HepG2 (cell line): ENCODE results near the gene DNMT1. TPM values are rescaled to one million over a fixed set of nuclear protein-coding genes. Genes with fewer than 3 reads are reported as not detected.

Experiments
- CCDC6 ChIP-seq: sonication (generic); formaldehyde crosslinking; IDR thresholded peaks from 2 replicates; pipeline ENCODE4 v1.8.1; 2022; ENCODE audit warnings: mild to moderate bottlenecking, missing genetic modification reagents, moderate library complexity
- HOXA3 ChIP-seq: sonication (generic); formaldehyde crosslinking; IDR thresholded peaks from 2 replicates; pipeline ENCODE4 v1.5.0; 2020; ENCODE audit warnings: missing genetic modification reagents
- KLF12 ChIP-seq: sonication (generic); formaldehyde crosslinking; IDR thresholded peaks from 2 replicates; pipeline ENCODE4 v1.4.0; 2020; ENCODE audit warnings: missing genetic modification reagents, borderline replicate concordance
- MEIS2 ChIP-seq: sonication (generic); formaldehyde crosslinking; IDR thresholded peaks from 2 replicates; pipeline ENCODE4 v1.9.0; 2021; ENCODE audit warnings: mild to moderate bottlenecking, missing genetic modification reagents
- MIER3 ChIP-seq: IDR thresholded peaks from 2 replicates; pipeline ENCODE4 v1.6.1; 2016; ENCODE audit warnings: missing compliant biosample characterization, borderline replicate concordance
- RXRB ChIP-seq: IDR thresholded peaks from 2 replicates; pipeline ENCODE4 v1.6.1; 2016; ENCODE audit warnings: borderline replicate concordance, missing genetic modification reagents, missing compliant biosample characterization
- SOX5 ChIP-seq: IDR thresholded peaks from 2 replicates; pipeline ENCODE4 v1.6.1; 2016; ENCODE audit warnings: borderline replicate concordance
- SP1 ChIP-seq, 2 experiments: fragments of 450-650 bp in 1 of 2; sonication (generic) in 1 of 2; formaldehyde crosslinking in 1 of 2; IDR thresholded peaks; 2 replicates each; pipeline versions ENCODE4 v1.4.0 to v1.6.1; 2016 to 2020; ENCODE audit warnings: missing genetic modification reagents in 1 of 2
- SP4 ChIP-seq: sonication (generic); formaldehyde crosslinking; IDR thresholded peaks from 2 replicates; pipeline ENCODE4 v1.8.1; 2023; ENCODE audit warnings: mild to moderate bottlenecking, missing genetic modification reagents
- ZNF205 ChIP-seq: IDR thresholded peaks from 2 replicates; pipeline ENCODE4 v1.6.1; 2018; ENCODE audit warnings: missing biosample characterization, missing genetic modification reagents
- ZNF232 ChIP-seq: sonication (generic); formaldehyde crosslinking; IDR thresholded peaks from 2 replicates; pipeline ENCODE4 v1.4.0; 2020; ENCODE audit warnings: missing genetic modification reagents, borderline replicate concordance
- ZNF644 ChIP-seq: IDR thresholded peaks from 2 replicates; pipeline ENCODE4 v1.6.1; 2016; ENCODE audit warnings: low read depth
- polyA plus RNA-seq, 8 experiments: library from polyadenylated mRNA; depleted of rRNA in 3 of 8; stranded (reverse) in 7 of 8; unstranded in 1 of 8; fragments of >200 nt; fragmentation: Illumina TruSeq in 4 of 8; extraction: Trizol in 4 of 8; gene quantifications; 2 replicates each; pipeline versions ENCODE4 v1.2.1 to v1.2.3, GENCODE V29; 2011 to 2016; ENCODE audit warnings: low read depth in 4 of 8, missing spikeins in 1 of 8, mixed read lengths in 1 of 8; ENCODE audit not compliant: insufficient read depth in 1 of 8
- total RNA-seq, 5 experiments: library from RNA; depleted of rRNA; stranded (reverse); fragments of >200 nt; fragmentation: Illumina TruSeq; extraction: Trizol; gene quantifications; 2 replicates each; pipeline ENCODE4 v1.2.3, GENCODE V29; 2016; ENCODE audit warnings: low read depth in 1 of 5
- TF ChIP-seq, protein P1 (sequence below): sonication (generic); formaldehyde crosslinking; IDR thresholded peaks from 2 replicates; pipeline ENCODE4 v1.5.0; 2020; ENCODE audit warnings: mild to moderate bottlenecking, missing genetic modification reagents, borderline replicate concordance
- TF ChIP-seq, protein P2 (sequence below): fragments of 450-650 bp; IDR thresholded peaks from 2 replicates; pipeline ENCODE4 v1.6.1; 2016
- TF ChIP-seq, protein P3 (sequence below): sonication (generic); formaldehyde crosslinking; IDR thresholded peaks from 2 replicates; pipeline ENCODE4 v1.4.0; 2020; ENCODE audit warnings: missing genetic modification reagents, borderline replicate concordance

Gene DNMT1
- total and polyA plus RNA-seq, 2 of the 13 experiments (the other 11 are each of a cell fraction or from before 2014, with no cell fraction given): 31.2 to 91.1 TPM

GRCh38 chr19:10238172-10238783 is 43.5 kb upstream of the DNMT1 start (continued):
- TF ChIP-seq, protein P1, sequence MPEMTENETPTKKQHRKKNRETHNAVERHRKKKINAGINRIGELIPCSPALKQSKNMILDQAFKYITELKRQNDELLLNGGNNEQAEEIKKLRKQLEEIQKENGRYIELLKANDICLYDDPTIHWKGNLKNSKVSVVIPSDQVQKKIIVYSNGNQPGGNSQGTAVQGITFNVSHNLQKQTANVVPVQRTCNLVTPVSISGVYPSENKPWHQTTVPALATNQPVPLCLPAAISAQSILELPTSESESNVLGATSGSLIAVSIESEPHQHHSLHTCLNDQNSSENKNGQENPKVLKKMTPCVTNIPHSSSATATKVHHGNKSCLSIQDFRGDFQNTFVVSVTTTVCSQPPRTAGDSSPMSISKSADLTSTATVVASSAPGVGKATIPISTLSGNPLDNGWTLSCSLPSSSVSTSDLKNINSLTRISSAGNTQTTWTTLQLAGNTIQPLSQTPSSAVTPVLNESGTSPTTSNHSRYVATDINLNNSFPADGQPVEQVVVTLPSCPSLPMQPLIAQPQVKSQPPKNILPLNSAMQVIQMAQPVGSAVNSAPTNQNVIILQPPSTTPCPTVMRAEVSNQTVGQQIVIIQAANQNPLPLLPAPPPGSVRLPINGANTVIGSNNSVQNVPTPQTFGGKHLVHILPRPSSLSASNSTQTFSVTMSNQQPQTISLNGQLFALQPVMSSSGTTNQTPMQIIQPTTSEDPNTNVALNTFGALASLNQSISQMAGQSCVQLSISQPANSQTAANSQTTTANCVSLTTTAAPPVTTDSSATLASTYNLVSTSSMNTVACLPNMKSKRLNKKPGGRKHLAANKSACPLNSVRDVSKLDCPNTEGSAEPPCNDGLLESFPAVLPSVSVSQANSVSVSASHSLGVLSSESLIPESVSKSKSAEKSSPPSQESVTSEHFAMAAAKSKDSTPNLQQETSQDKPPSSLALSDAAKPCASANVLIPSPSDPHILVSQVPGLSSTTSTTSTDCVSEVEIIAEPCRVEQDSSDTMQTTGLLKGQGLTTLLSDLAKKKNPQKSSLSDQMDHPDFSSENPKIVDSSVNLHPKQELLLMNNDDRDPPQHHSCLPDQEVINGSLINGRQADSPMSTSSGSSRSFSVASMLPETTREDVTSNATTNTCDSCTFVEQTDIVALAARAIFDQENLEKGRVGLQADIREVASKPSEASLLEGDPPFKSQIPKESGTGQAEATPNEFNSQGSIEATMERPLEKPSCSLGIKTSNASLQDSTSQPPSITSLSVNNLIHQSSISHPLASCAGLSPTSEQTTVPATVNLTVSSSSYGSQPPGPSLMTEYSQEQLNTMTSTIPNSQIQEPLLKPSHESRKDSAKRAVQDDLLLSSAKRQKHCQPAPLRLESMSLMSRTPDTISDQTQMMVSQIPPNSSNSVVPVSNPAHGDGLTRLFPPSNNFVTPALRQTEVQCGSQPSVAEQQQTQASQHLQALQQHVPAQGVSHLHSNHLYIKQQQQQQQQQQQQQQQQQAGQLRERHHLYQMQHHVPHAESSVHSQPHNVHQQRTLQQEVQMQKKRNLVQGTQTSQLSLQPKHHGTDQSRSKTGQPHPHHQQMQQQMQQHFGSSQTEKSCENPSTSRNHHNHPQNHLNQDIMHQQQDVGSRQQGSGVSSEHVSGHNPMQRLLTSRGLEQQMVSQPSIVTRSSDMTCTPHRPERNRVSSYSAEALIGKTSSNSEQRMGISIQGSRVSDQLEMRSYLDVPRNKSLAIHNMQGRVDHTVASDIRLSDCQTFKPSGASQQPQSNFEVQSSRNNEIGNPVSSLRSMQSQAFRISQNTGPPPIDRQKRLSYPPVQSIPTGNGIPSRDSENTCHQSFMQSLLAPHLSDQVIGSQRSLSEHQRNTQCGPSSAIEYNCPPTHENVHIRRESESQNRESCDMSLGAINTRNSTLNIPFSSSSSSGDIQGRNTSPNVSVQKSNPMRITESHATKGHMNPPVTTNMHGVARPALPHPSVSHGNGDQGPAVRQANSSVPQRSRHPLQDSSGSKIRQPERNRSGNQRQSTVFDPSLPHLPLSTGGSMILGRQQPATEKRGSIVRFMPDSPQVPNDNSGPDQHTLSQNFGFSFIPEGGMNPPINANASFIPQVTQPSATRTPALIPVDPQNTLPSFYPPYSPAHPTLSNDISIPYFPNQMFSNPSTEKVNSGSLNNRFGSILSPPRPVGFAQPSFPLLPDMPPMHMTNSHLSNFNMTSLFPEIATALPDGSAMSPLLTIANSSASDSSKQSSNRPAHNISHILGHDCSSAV: no peak
- TF ChIP-seq KLF12: no peak
- TF ChIP-seq SP1 (IDR thresholded peaks at IDR 0.05): no peak
- TF ChIP-seq SP1 (CRISPR knock-in tag; IDR thresholded peaks at IDR 0.05): 0 out of 2 replicates have a peak, but pooled peaks have one; percentile 14
- TF ChIP-seq SOX5: peak; percentile 80
- peak; percentile 31; the same call in 1 of the 2 replicates for TF ChIP-seq ZNF232
- peak; percentile 82 for TF ChIP-seq RXRB (CRISPR knock-in tag)
- TF ChIP-seq, protein P2, sequence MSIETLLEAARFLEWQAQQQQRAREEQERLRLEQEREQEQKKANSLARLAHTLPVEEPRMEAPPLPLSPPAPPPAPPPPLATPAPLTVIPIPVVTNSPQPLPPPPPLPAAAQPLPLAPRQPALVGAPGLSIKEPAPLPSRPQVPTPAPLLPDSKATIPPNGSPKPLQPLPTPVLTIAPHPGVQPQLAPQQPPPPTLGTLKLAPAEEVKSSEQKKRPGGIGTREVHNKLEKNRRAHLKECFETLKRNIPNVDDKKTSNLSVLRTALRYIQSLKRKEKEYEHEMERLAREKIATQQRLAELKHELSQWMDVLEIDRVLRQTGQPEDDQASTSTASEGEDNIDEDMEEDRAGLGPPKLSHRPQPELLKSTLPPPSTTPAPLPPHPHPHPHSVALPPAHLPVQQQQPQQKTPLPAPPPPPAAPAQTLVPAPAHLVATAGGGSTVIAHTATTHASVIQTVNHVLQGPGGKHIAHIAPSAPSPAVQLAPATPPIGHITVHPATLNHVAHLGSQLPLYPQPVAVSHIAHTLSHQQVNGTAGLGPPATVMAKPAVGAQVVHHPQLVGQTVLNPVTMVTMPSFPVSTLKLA: peak; percentile 55
- TF ChIP-seq, protein P3, sequence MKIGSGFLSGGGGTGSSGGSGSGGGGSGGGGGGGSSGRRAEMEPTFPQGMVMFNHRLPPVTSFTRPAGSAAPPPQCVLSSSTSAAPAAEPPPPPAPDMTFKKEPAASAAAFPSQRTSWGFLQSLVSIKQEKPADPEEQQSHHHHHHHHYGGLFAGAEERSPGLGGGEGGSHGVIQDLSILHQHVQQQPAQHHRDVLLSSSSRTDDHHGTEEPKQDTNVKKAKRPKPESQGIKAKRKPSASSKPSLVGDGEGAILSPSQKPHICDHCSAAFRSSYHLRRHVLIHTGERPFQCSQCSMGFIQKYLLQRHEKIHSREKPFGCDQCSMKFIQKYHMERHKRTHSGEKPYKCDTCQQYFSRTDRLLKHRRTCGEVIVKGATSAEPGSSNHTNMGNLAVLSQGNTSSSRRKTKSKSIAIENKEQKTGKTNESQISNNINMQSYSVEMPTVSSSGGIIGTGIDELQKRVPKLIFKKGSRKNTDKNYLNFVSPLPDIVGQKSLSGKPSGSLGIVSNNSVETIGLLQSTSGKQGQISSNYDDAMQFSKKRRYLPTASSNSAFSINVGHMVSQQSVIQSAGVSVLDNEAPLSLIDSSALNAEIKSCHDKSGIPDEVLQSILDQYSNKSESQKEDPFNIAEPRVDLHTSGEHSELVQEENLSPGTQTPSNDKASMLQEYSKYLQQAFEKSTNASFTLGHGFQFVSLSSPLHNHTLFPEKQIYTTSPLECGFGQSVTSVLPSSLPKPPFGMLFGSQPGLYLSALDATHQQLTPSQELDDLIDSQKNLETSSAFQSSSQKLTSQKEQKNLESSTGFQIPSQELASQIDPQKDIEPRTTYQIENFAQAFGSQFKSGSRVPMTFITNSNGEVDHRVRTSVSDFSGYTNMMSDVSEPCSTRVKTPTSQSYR (CRISPR knock-in tag): peak; percentile 26; the same call in 1 of the 2 replicates
- TF ChIP-seq MEIS2: peak; percentile 94
- peak; percentile 58; the same call in 1 of the 2 replicates for TF ChIP-seq CCDC6 (CRISPR knock-in tag)
- TF ChIP-seq ZNF205 (CRISPR knock-in tag): 0 out of 2 replicates have a peak, but pooled peaks have one; percentile 20
- TF ChIP-seq ZNF644: peak; percentile 43; the same call in 1 of the 2 replicates
- TF ChIP-seq HOXA3 (CRISPR knock-in tag): peak; percentile 37; the same call in 1 of the 2 replicates
- peak; percentile 51 for TF ChIP-seq SP4 (CRISPR knock-in tag)
- TF ChIP-seq MIER3 (CRISPR knock-in tag): peak; percentile 63; the same call in 1 of the 2 replicates
